ENCODE data around the gene ABHD18.
"Not testable (repeated sequence)": the region's sequence is repeated elsewhere in the genome, so short reads cannot be mapped to it uniquely, and the experiment has no call there.

Gene ABHD18

DNA sequence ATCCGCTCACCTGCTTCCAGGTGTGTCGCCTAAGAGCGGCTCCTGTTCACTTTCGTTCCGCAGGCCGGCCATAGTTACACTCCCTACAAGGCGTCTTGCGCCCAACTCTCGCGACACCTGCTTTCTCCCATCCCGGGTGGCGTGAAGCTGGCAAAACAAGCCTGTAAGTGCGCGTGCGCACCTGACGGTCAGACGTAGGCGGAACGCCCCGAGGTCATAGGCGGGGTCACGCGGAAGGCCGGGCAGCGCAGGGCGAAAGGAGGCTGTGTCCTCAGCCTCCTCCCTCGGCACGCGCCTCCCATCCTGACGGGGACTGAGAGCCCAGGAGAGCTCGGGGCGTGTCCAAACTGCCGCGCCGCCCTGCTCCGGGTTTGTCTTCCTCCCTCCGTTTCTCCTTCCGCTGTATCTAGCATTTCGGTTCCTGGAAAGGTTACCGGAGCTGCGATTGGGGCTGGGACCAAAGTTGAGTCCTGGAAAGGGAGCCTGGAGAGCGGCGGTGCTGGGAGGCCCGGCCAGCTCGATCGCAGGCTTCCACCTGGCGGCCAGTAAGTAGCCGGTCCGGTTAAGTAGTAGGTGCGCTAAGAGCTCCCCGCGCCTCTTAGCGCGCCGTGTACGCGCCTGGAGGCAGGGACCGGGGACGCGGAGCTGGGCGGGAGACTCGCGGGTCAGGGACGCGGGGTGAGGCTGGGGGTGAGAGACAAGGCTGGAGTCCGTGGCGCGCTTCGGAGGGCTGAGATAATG, at the start of gene ABHD18, which contains the start of gene MFSD8:
TSS of gene ABHD18 (plus strand) at position 345 of the 741 bp plus-strand sequence. CDS start 17,550 bp downstream, outside the sequence.
TSS of gene MFSD8 (minus strand) at position 112 of the 741 bp plus-strand sequence. CDS start at position 72, 40 bp downstream.
- peak within 1 kb of the TSS; percentile 99 for H3K27ac ChIP-seq (ENCODE audit: low read depth in 2 of 2, low read length in 2 of 2)
- H3K9me3 ChIP-seq (ENCODE audit: control insufficient read depth in 2 of 2, low read length in 2 of 2), result no peaks in the 10 kb centered on the region
- H3K36me3 ChIP-seq (ENCODE audit: control insufficient read depth in 2 of 2, insufficient read depth in 2 of 2, low read length in 2 of 2), result peaks cover 0 to 4% of the 10 kb centered on the region in 2 donors
- no peaks in the 10 kb centered on the region for H3K27me3 ChIP-seq (ENCODE audit: control insufficient read depth in 2 of 2, insufficient read depth in 2 of 2, low read length in 2 of 2)
- H3K9ac ChIP-seq (ENCODE audit: low read depth in 1 of 2, low read length in 2 of 2), result peak within 1 kb of the TSS; percentile 97 to 100
- H3K4me3 ChIP-seq (ENCODE audit: low read length in 2 of 2), result peak within 1 kb of the TSS; percentile 88 to 97
- peaks cover 6 to 8% of the 10 kb centered on the region in 2 donors for H3K4me1 ChIP-seq (ENCODE audit: control insufficient read depth in 2 of 2, insufficient read depth in 2 of 2, low read length in 2 of 2)

- H3K36me3 ChIP-seq (ENCODE audit: control insufficient read depth in 2 of 2, insufficient read depth in 2 of 2, low read length in 2 of 2), result peaks cover 22 to 27% of the 10 kb centered on the region in 2 donors
- no peak overlapping the region for H3K9ac ChIP-seq (ENCODE audit: low read depth in 1 of 2, low read length in 2 of 2)
- no peak overlapping the region for H3K4me3 ChIP-seq (ENCODE audit: low read length in 2 of 2)
- no peaks in the 10 kb centered on the region for H3K27me3 ChIP-seq (ENCODE audit: control insufficient read depth in 2 of 2, insufficient read depth in 2 of 2, low read length in 2 of 2)
- H3K27ac ChIP-seq (ENCODE audit: low read depth in 2 of 2, low read length in 2 of 2), result no peak overlapping the region
- no peaks in the 10 kb centered on the region for H3K9me3 ChIP-seq (ENCODE audit: control insufficient read depth in 2 of 2, low read length in 2 of 2)
- no peaks in the 10 kb centered on the region for H3K4me1 ChIP-seq (ENCODE audit: control insufficient read depth in 2 of 2, insufficient read depth in 2 of 2, low read length in 2 of 2)
Observed at GRCh38 chr4:127916512-127916911, 48.7 kb upstream of the ABHD18 start.

GRCh38 chr4:127917151-127917550, 48.1 kb upstream of the ABHD18 start:
- Histone ChIP-seq H3K4me3 (ENCODE audit: low read length in 2 of 2) (no peak overlapping the region), H3K4me1 (ENCODE audit: control insufficient read depth in 2 of 2, insufficient read depth in 2 of 2, low read length in 2 of 2) (no peaks in the 10 kb centered on the region), H3K36me3 (ENCODE audit: control insufficient read depth in 2 of 2, insufficient read depth in 2 of 2, low read length in 2 of 2) (peaks cover 25 to 29% of the 10 kb centered on the region in 2 donors), H3K27me3 (ENCODE audit: control insufficient read depth in 2 of 2, insufficient read depth in 2 of 2, low read length in 2 of 2) (no peaks in the 10 kb centered on the region), H3K9me3 (ENCODE audit: control insufficient read depth in 2 of 2, low read length in 2 of 2) (no peaks in the 10 kb centered on the region), H3K9ac (ENCODE audit: low read depth in 1 of 2, low read length in 2 of 2) (no peak overlapping the region), H3K27ac (ENCODE audit: low read depth in 2 of 2, low read length in 2 of 2) (no peak overlapping the region)

DNA sequence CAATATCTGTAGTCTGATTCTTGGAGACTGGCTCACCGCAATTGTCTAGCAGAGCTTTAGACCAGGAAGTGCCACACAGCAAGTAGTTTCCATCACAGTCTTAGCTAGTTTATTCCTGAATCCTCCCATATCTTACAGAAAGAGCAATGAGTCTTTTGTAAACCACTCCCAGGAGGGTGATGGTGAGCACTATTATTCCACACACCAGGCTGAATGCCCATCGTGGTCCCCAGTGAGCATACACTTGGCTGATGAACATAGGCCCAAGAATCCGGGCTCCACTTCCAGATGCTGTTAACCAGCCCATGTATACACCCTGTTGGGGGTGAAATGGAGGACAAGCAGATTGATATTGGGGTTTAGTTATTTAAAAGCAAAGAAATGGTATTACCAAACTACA, 44.7 kb upstream of the ABHD18 start:
- H3K36me3 ChIP-seq (ENCODE audit: control insufficient read depth in 2 of 2, insufficient read depth in 2 of 2, low read length in 2 of 2), result peaks cover 25 to 29% of the 10 kb centered on the region in 2 donors
- H3K27me3 ChIP-seq (ENCODE audit: control insufficient read depth in 2 of 2, insufficient read depth in 2 of 2, low read length in 2 of 2), result no peaks in the 10 kb centered on the region
- H3K4me1 ChIP-seq (ENCODE audit: control insufficient read depth in 2 of 2, insufficient read depth in 2 of 2, low read length in 2 of 2), result no peaks in the 10 kb centered on the region
- no peak overlapping the region for H3K4me3 ChIP-seq (ENCODE audit: low read length in 2 of 2)
- H3K27ac ChIP-seq (ENCODE audit: low read depth in 2 of 2, low read length in 2 of 2), result no peak overlapping the region
- no peak overlapping the region for H3K9ac ChIP-seq (ENCODE audit: low read depth in 1 of 2, low read length in 2 of 2)
- no peaks in the 10 kb centered on the region for H3K9me3 ChIP-seq (ENCODE audit: control insufficient read depth in 2 of 2, low read length in 2 of 2)

GRCh38 chr4:127922226-127922625, 43.0 kb upstream of the ABHD18 start:
- Histone ChIP-seq H3K9me3 (ENCODE audit: control insufficient read depth in 2 of 2, low read length in 2 of 2) (no peaks in the 10 kb centered on the region), H3K4me3 (ENCODE audit: low read length in 2 of 2) (no peak overlapping the region), H3K27ac (ENCODE audit: low read depth in 2 of 2, low read length in 2 of 2) (no peak overlapping the region), H3K36me3 (ENCODE audit: control insufficient read depth in 2 of 2, insufficient read depth in 2 of 2, low read length in 2 of 2) (peaks cover 27 to 35% of the 10 kb centered on the region in 2 donors), H3K4me1 (ENCODE audit: control insufficient read depth in 2 of 2, insufficient read depth in 2 of 2, low read length in 2 of 2) (no peaks in the 10 kb centered on the region), H3K9ac (ENCODE audit: low read depth in 1 of 2, low read length in 2 of 2) (no peak overlapping the region), H3K27me3 (ENCODE audit: control insufficient read depth in 2 of 2, insufficient read depth in 2 of 2, low read length in 2 of 2) (no peaks in the 10 kb centered on the region)

GRCh38 chr4:127925720-127926119, 39.5 kb upstream of the ABHD18 start:
- not testable (repeated sequence) for H3K27ac ChIP-seq (ENCODE audit: low read depth in 2 of 2, low read length in 2 of 2); H3K4me3 ChIP-seq (ENCODE audit: low read length in 2 of 2); H3K9ac ChIP-seq (ENCODE audit: low read depth in 1 of 2, low read length in 2 of 2); H3K9me3 ChIP-seq (ENCODE audit: control insufficient read depth in 2 of 2, low read length in 2 of 2); H3K4me1 ChIP-seq (ENCODE audit: control insufficient read depth in 2 of 2, insufficient read depth in 2 of 2, low read length in 2 of 2); H3K27me3 ChIP-seq (ENCODE audit: control insufficient read depth in 2 of 2, insufficient read depth in 2 of 2, low read length in 2 of 2)
- H3K36me3 ChIP-seq (ENCODE audit: control insufficient read depth in 2 of 2, insufficient read depth in 2 of 2, low read length in 2 of 2), result peaks cover 17 to 18% of the 10 kb centered on the region in 2 donors

DNA sequence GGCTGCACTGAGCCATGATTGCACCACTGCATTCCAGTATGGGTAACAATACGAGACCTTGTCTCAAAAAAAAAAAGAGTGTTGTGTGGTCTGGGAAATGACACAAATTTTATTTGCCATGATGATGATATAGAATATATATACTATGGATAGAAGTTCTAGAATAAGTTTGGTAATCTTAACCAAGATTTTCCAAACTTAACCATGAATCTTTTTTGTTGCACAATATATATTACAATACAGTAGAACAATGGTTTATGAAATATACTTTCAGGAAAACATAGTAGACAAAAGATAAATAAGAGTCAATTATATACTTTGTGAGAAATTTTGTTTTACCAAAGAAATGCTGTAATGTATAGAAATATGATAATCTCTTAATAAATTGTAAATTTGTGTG, 35.0 kb upstream of the ABHD18 start:
- Histone ChIP-seq H3K4me3 (ENCODE audit: low read length in 2 of 2) (no peak overlapping the region), H3K36me3 (ENCODE audit: control insufficient read depth in 2 of 2, insufficient read depth in 2 of 2, low read length in 2 of 2) (peaks cover 12 to 14% of the 10 kb centered on the region in 2 donors), H3K9ac (ENCODE audit: low read depth in 1 of 2, low read length in 2 of 2) (no peak overlapping the region), H3K4me1 (ENCODE audit: control insufficient read depth in 2 of 2, insufficient read depth in 2 of 2, low read length in 2 of 2) (no peaks in the 10 kb centered on the region), H3K27me3 (ENCODE audit: control insufficient read depth in 2 of 2, insufficient read depth in 2 of 2, low read length in 2 of 2) (no peaks in the 10 kb centered on the region), H3K9me3 (ENCODE audit: control insufficient read depth in 2 of 2, low read length in 2 of 2) (no peaks in the 10 kb centered on the region), H3K27ac (ENCODE audit: low read depth in 2 of 2, low read length in 2 of 2) (no peak overlapping the region)

DNA sequence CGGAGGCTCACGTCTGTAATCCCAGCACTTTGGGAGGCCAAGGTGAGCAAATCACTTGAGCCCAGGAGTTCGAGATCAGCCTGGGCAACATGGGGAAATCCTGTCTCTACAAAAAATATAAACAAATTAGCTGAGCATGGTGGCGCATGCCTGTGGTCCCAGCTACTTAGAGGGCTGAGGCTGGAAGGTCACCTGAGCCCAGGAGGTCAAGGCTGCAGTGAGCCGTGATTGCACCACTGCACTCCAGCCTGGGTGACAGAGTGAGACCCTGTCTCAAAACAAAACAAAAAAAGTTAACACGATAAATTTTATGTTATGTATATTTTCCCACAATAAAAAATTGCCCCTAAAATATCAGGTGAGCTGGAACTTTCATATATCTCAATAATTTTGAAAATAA, 33.4 kb upstream of the ABHD18 start:
- H3K9ac ChIP-seq (ENCODE audit: low read depth in 1 of 2, low read length in 2 of 2); H3K27ac ChIP-seq (ENCODE audit: low read depth in 2 of 2, low read length in 2 of 2): not testable (repeated sequence)

GRCh38 chr4:127936974-127937373, 28.2 kb upstream of the ABHD18 start:
- H3K4me3 ChIP-seq (ENCODE audit: low read length in 2 of 2), result no peak overlapping the region
- H3K9me3 ChIP-seq (ENCODE audit: control insufficient read depth in 2 of 2, low read length in 2 of 2), result no peaks in the 10 kb centered on the region
- H3K4me1 ChIP-seq (ENCODE audit: control insufficient read depth in 2 of 2, insufficient read depth in 2 of 2, low read length in 2 of 2), result no peaks in the 10 kb centered on the region
- no peak overlapping the region for H3K9ac ChIP-seq (ENCODE audit: low read depth in 1 of 2, low read length in 2 of 2)
- no peaks in the 10 kb centered on the region for H3K27me3 ChIP-seq (ENCODE audit: control insufficient read depth in 2 of 2, insufficient read depth in 2 of 2, low read length in 2 of 2)
- H3K27ac ChIP-seq (ENCODE audit: low read depth in 2 of 2, low read length in 2 of 2), result no peak overlapping the region
- H3K36me3 ChIP-seq (ENCODE audit: control insufficient read depth in 2 of 2, insufficient read depth in 2 of 2, low read length in 2 of 2), result peaks cover 3 to 11% of the 10 kb centered on the region in 2 donors

More for the DNA sequence above, 33.4 kb upstream of the ABHD18 start:
- H3K9me3 ChIP-seq (ENCODE audit: control insufficient read depth in 2 of 2, low read length in 2 of 2); H3K4me1 ChIP-seq (ENCODE audit: control insufficient read depth in 2 of 2, insufficient read depth in 2 of 2, low read length in 2 of 2); H3K27me3 ChIP-seq (ENCODE audit: control insufficient read depth in 2 of 2, insufficient read depth in 2 of 2, low read length in 2 of 2); H3K4me3 ChIP-seq (ENCODE audit: low read length in 2 of 2): not testable (repeated sequence)
- peaks cover 6 to 11% of the 10 kb centered on the region in 2 donors for H3K36me3 ChIP-seq (ENCODE audit: control insufficient read depth in 2 of 2, insufficient read depth in 2 of 2, low read length in 2 of 2)

GRCh38 chr4:127957105-127957504, 8.1 kb upstream of the ABHD18 start:
- Histone ChIP-seq H3K36me3 (ENCODE audit: control insufficient read depth in 2 of 2, insufficient read depth in 2 of 2, low read length in 2 of 2) (peaks cover 0 to 9% of the 10 kb centered on the region in 2 donors), H3K27me3 (ENCODE audit: control insufficient read depth in 2 of 2, insufficient read depth in 2 of 2, low read length in 2 of 2) (no peaks in the 10 kb centered on the region), H3K9ac (ENCODE audit: low read depth in 1 of 2, low read length in 2 of 2) (no peak overlapping the region), H3K9me3 (ENCODE audit: control insufficient read depth in 2 of 2, low read length in 2 of 2) (no peaks in the 10 kb centered on the region), H3K4me3 (ENCODE audit: low read length in 2 of 2) (no peak overlapping the region), H3K27ac (ENCODE audit: low read depth in 2 of 2, low read length in 2 of 2) (no peak overlapping the region), H3K4me1 (ENCODE audit: control insufficient read depth in 2 of 2, insufficient read depth in 2 of 2, low read length in 2 of 2) (no peaks in the 10 kb centered on the region)

Data from mucosa of rectum (tissue), 2 donors.